HUDEP-2 (cell line): ENCODE results near the gene SNX25.
"Not testable (repeated sequence)": the region's sequence is repeated elsewhere in the genome, so short reads cannot be mapped to it uniquely, and the experiment has no call there.

Source experiments
- DNase-seq, 76 experiments: peaks; one replicate each; lab custom pipeline; 2025; ENCODE audit not compliant: unreplicated experiment in 76 of 76; lab: John Stamatoyannopoulos, UW

SNX25 gene

GRCh38 chr4:185209031-185209851 is at the start of gene SNX25:
SNX25 (plus strand) TSS chr4:185209598; CDS start chr4:185209827, 229 bp downstream.
- peak in 69 of 76 experiments; percentile 2 to 85 (median 63) for DNase-seq

GRCh38 chr4:185165605-185166063 is 43.8 kb upstream of the SNX25 start:
- no peak for DNase-seq

GRCh38 chr4:185167234-185167633 is 42.2 kb upstream of the SNX25 start:
- DNase-seq, result peak in 70 of 76 experiments; percentile 2 to 89 (median 64)

- no peak for DNase-seq
Observed at GRCh38 chr4:185171373-185172071, 37.9 kb upstream of the SNX25 start.

- no peak for DNase-seq
Observed at GRCh38 chr4:185179488-185179887, 29.9 kb upstream of the SNX25 start.

- no peak for DNase-seq
Observed at GRCh38 chr4:185182239-185182638, 27.2 kb upstream of the SNX25 start.

- peak in 70 of 76 experiments; percentile 7 to 82 (median 64) for DNase-seq
Observed at GRCh38 chr4:185183622-185184281, 25.6 kb upstream of the SNX25 start.

- no peak for DNase-seq
Observed at GRCh38 chr4:185186769-185187168, 22.6 kb upstream of the SNX25 start.

- DNase-seq, result no peak
Observed at GRCh38 chr4:185189606-185190305, 19.6 kb upstream of the SNX25 start.

GRCh38 chr4:185190306-185190856 is 19.0 kb upstream of the SNX25 start:
- DNase-seq, result peak in 19 of 76 experiments; percentile 3 to 52 (median 22)

- DNase-seq, result no peak
Observed at GRCh38 chr4:185192059-185192458, 17.3 kb upstream of the SNX25 start.

- no peak for DNase-seq
Observed at GRCh38 chr4:185194924-185195888, 14.2 kb upstream of the SNX25 start.

- DNase-seq, result no peak
Observed at GRCh38 chr4:185196437-185196836, 13.0 kb upstream of the SNX25 start.

- not testable (repeated sequence) for DNase-seq
Observed at GRCh38 chr4:185198189-185198588, 11.2 kb upstream of the SNX25 start.

- DNase-seq, result peak in 70 of 76 experiments; percentile 2 to 88 (median 60)
Observed at GRCh38 chr4:185201977-185202962, 7.1 kb upstream of the SNX25 start.

GRCh38 chr4:185202984-185203485 is 6.4 kb upstream of the SNX25 start:
- DNase-seq, result peak in 14 of 76 experiments; percentile 5 to 57 (median 25)

GRCh38 chr4:185203486-185204237 is 5.7 kb upstream of the SNX25 start, which contains the start of gene CFAP97:
CFAP97 (minus strand) TSS chr4:185204000; CDS start chr4:185191196, 12,804 bp downstream.
- DNase-seq, result peak; percentile 11 to 91 (median 72)
